Osteoblast (primary cell): Measurements from ENCODE around the gene C19orf47. TPM values are rescaled to one million over a fixed set of nuclear protein-coding genes. Genes with fewer than 3 reads are reported as not detected.

Source experiments
- DNase-seq: peaks from one replicate; pipeline ENCODE4 v3.0.0; 2011; ENCODE audit warnings: low spot score, mixed read lengths; ENCODE audit not compliant: insufficient read length; ENCODE audit errors: missing footprints
- H2AFZ ChIP-seq: 2 replicates; pipeline ENCODE4 v1.6.0; 2011; ENCODE audit warnings: mild to moderate bottlenecking, low read length
- H3K27ac ChIP-seq: 2 replicates; pipeline ENCODE4 v1.5.1; 2011; ENCODE audit warnings: mild to moderate bottlenecking, low read depth, low read length, moderate library complexity
- H3K27me3 ChIP-seq: 2 replicates; pipeline ENCODE4 v1.6.0; 2012; ENCODE audit warnings: mild to moderate bottlenecking, control low read depth, inconsistent platforms, low read length, moderate library complexity; ENCODE audit not compliant: insufficient read depth
- H3K36me3 ChIP-seq: 2 replicates; pipeline ENCODE4 v1.5.1; 2011; ENCODE audit warnings: mild to moderate bottlenecking, low read length, control low read depth, moderate library complexity; ENCODE audit not compliant: insufficient read depth
- H3K4me1 ChIP-seq: 2 replicates; pipeline ENCODE4 v1.5.1; 2011; ENCODE audit warnings: mild to moderate bottlenecking, low read length, control low read depth, moderate library complexity; ENCODE audit not compliant: insufficient read depth
- H3K4me2 ChIP-seq: 2 replicates; pipeline ENCODE4 v1.6.0; 2011; ENCODE audit warnings: mild to moderate bottlenecking, low read length; ENCODE audit not compliant: insufficient read depth
- H3K4me3 ChIP-seq: fragments of 200-600 bp; sonication (generic); 3 replicates; pipeline ENCODE4 v1.5.1; 2012; ENCODE audit warnings: mild to moderate bottlenecking, low read length, inconsistent platforms; ENCODE audit not compliant: insufficient read depth
- H3K79me2 ChIP-seq: 2 replicates; pipeline ENCODE4 v1.6.0; 2012; ENCODE audit warnings: mild to moderate bottlenecking, low read length, control low read depth, inconsistent platforms; ENCODE audit not compliant: insufficient read depth
- H3K9me3 ChIP-seq: 2 replicates; pipeline ENCODE4 v1.5.1; 2011; ENCODE audit warnings: low read depth, low read length, control low read depth
- H4K20me1 ChIP-seq: 2 replicates; pipeline ENCODE4 v1.6.0; 2012; ENCODE audit warnings: mild to moderate bottlenecking, low read length, control low read depth; ENCODE audit not compliant: insufficient read depth
- total RNA-seq: library from RNA; depleted of rRNA; stranded (reverse); fragments of >200 nt; gene quantifications from 2 replicates; pipeline ENCODE4 v1.2.3, GENCODE V29; 2012
- TF ChIP-seq, protein P1 (sequence below): IDR thresholded peaks from 2 replicates; pipeline ENCODE4 v1.5.1; 2011; ENCODE audit warnings: mild to moderate bottlenecking, low read depth, low read length, moderate library complexity; ENCODE audit errors: extremely low read depth

The C19orf47 gene
- total RNA-seq, 1 donor, result 3.6 TPM

DNA sequence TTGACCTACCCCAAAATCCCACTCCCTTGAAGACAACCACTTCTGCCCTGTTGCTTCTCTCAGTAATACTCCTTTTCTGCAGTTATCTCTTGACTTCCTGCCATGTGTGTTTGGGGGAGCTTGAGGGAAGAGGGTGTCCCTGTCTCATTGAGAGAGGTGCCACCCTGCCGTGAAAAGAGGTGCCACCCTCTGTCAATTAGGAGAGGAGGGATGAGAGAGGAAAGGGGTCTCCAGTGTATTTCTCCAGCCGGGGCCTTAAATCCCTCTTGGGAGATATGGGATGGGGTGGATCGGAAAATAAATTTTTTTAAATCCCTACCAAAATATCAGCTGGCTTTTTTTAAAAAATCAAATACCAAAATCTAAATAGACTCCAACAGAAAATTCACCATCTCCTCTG lies 16.8 kb upstream of the C19orf47 start:
- no peaks in the 10 kb centered on the region for H3K79me2 ChIP-seq
- H3K4me1 ChIP-seq, result peaks cover 14% of the 10 kb centered on the region
- H3K4me2 ChIP-seq, result peak overlapping the region; percentile 92
- no peak overlapping the region for H3K27ac ChIP-seq
- H4K20me1 ChIP-seq, result peaks cover 2% of the 10 kb centered on the region
- no peaks in the 10 kb centered on the region for H3K27me3 ChIP-seq
- peak overlapping the region; percentile 75 for H3K4me3 ChIP-seq
- no peaks in the 10 kb centered on the region for H3K9me3 ChIP-seq
- peak; percentile 80 for DNase-seq
- TF ChIP-seq, protein P1, sequence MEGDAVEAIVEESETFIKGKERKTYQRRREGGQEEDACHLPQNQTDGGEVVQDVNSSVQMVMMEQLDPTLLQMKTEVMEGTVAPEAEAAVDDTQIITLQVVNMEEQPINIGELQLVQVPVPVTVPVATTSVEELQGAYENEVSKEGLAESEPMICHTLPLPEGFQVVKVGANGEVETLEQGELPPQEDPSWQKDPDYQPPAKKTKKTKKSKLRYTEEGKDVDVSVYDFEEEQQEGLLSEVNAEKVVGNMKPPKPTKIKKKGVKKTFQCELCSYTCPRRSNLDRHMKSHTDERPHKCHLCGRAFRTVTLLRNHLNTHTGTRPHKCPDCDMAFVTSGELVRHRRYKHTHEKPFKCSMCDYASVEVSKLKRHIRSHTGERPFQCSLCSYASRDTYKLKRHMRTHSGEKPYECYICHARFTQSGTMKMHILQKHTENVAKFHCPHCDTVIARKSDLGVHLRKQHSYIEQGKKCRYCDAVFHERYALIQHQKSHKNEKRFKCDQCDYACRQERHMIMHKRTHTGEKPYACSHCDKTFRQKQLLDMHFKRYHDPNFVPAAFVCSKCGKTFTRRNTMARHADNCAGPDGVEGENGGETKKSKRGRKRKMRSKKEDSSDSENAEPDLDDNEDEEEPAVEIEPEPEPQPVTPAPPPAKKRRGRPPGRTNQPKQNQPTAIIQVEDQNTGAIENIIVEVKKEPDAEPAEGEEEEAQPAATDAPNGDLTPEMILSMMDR, result no peak
- H2AFZ ChIP-seq, result peak overlapping the region; percentile 89
- H3K36me3 ChIP-seq, result peaks cover 21% of the 10 kb centered on the region

- Histone ChIP-seq H2AFZ (no peak overlapping the region), H3K4me2 (no peak overlapping the region), H3K27ac (no peak overlapping the region), H3K27me3 (no peaks in the 10 kb centered on the region), H3K9me3 (no peaks in the 10 kb centered on the region), H4K20me1 (peaks cover under 1% of the 10 kb centered on the region), H3K4me3 (no peak overlapping the region), H3K36me3 (peaks cover 7% of the 10 kb centered on the region), H3K4me1 (peaks cover 14% of the 10 kb centered on the region), H3K79me2 (no peaks in the 10 kb centered on the region)
- TF ChIP-seq, protein P1, result no peak
- DNase-seq, result peak; percentile 56
Observed at GRCh38 chr19:40363069-40363468, 14.9 kb upstream of the C19orf47 start.

DNA sequence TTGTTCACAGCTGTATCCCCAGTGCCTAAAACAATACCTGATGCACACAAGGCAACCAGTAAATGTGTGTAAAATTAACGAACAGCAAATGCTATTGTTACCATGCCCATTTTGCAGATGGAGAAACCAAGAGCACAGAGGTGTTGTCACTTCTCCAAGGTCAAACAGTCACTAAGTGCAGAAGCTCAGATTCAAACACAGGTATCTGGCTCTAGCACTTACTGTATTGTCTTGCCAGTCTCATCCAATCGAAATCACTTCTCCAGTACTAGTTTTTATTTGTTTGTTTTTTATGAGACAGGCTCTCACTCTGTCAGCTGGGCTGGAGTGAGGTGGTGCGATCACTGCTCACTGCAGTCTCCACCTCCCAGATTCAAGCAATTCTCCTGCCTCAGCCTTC lies 14.0 kb upstream of the C19orf47 start:
- DNase-seq, result peak; percentile 6
- Histone ChIP-seq H2AFZ (no peak overlapping the region), H3K4me3 (no peak overlapping the region), H3K79me2 (no peaks in the 10 kb centered on the region), H3K36me3 (no peaks in the 10 kb centered on the region), H4K20me1 (peaks cover 3% of the 10 kb centered on the region), H3K27ac (no peak overlapping the region), H3K4me2 (no peak overlapping the region), H3K27me3 (no peaks in the 10 kb centered on the region), H3K4me1 (peaks cover 14% of the 10 kb centered on the region), H3K9me3 (no peaks in the 10 kb centered on the region)
- TF ChIP-seq, protein P1, result no peak

- no peak overlapping the region for H3K4me2 ChIP-seq
- H2AFZ ChIP-seq, result no peak overlapping the region
- H4K20me1 ChIP-seq, result peaks cover 11% of the 10 kb centered on the region
- H3K4me1 ChIP-seq, result peaks cover 10% of the 10 kb centered on the region
- no peaks in the 10 kb centered on the region for H3K9me3 ChIP-seq
- H3K4me3 ChIP-seq, result no peak overlapping the region
- H3K79me2 ChIP-seq, result peaks cover 9% of the 10 kb centered on the region
- H3K27me3 ChIP-seq, result no peaks in the 10 kb centered on the region
- peak; percentile 3 for DNase-seq
- no peaks in the 10 kb centered on the region for H3K36me3 ChIP-seq
- no peak overlapping the region for H3K27ac ChIP-seq
- TF ChIP-seq, protein P1, result no peak
Observed at GRCh38 chr19:40360708-40361241, 12.6 kb upstream of the C19orf47 start.
